PC-9 (cell line): ENCODE results near the gene EXO5. TPM values are rescaled to one million over a fixed set of nuclear protein-coding genes. Genes with fewer than 3 reads are reported as not detected.

ENCODE experiments used
- BruUV-seq: library from RNA; stranded (reverse); fragments of 400-500 nt; replicated peaks from 2 replicates; lab custom pipeline; 2021; lab: Mats Ljungman, UMichigan
- CTCF ChIA-PET: fragments of 300-600 bp; sonication (Branson Sonifier 250); formaldehyde crosslinking; loops from one replicate; lab custom pipeline; 2022; ENCODE audit warnings: antibody characterized with exemption; lab: Charles Lee
- POLR2A ChIA-PET: fragments of 300-600 bp; sonication (Branson Sonifier 250); formaldehyde crosslinking; loops from one replicate; lab custom pipeline; 2022; ENCODE audit warnings: antibody characterized with exemption; ENCODE audit not compliant: unreplicated experiment; lab: Charles Lee
- DNase-seq, 2 experiments: peaks; one replicate each; pipeline versions ENCODE4 v3.0.0 to v3.0.0-alpha.2; 2015 to 2022; ENCODE audit warnings: mixed read lengths in 1 of 2
- H2AFZ ChIP-seq: fragments of 200-600 bp; sonication (generic); 2 replicates; pipeline ENCODE4 v1.8.1; 2017; ENCODE audit warnings: antibody characterized with exemption
- H3F3A ChIP-seq: fragments of 200-600 bp; sonication (generic); 2 replicates; pipeline ENCODE4 v1.8.1; 2017; ENCODE audit warnings: antibody characterized with exemption, mild to moderate bottlenecking, low read depth; ENCODE audit not compliant: insufficient read depth
- H3K27ac ChIP-seq: fragments of 200-600 bp; sonication (generic); 2 replicates; pipeline ENCODE4 v1.6.1; 2016; ENCODE audit warnings: mixed run types
- H3K27me3 ChIP-seq: fragments of 200-600 bp; sonication (generic); 2 replicates; pipeline ENCODE4 v1.6.1; 2016; ENCODE audit warnings: low read depth, mixed run types; ENCODE audit not compliant: insufficient read depth
- H3K36me3 ChIP-seq: fragments of 200-600 bp; sonication (generic); 2 replicates; pipeline ENCODE4 v1.6.1; 2016; ENCODE audit warnings: low read depth, mixed run types
- H3K4me1 ChIP-seq: fragments of 200-600 bp; sonication (generic); replicated peaks from 2 replicates; pipeline ENCODE4 v1.6.1; 2016; ENCODE audit warnings: mixed run types; ENCODE audit not compliant: insufficient read depth
- H3K4me2 ChIP-seq: fragments of 200-600 bp; sonication (generic); 2 replicates; pipeline ENCODE4 v1.6.1; 2017; ENCODE audit warnings: mixed run types
- H3K4me3 ChIP-seq: fragments of 200-600 bp; sonication (generic); 2 replicates; pipeline ENCODE4 v1.6.1; 2016; ENCODE audit warnings: mixed run types
- H3K79me2 ChIP-seq: fragments of 200-600 bp; sonication (generic); 2 replicates; pipeline ENCODE4 v1.6.1; 2017; ENCODE audit warnings: low read depth, mixed run types
- H3K9me2 ChIP-seq: fragments of 200-600 bp; sonication (generic); 2 replicates; pipeline ENCODE4 v1.8.1; 2017; ENCODE audit warnings: mild to moderate bottlenecking; ENCODE audit not compliant: insufficient read depth
- H3K9me3 ChIP-seq: fragments of 200-600 bp; sonication (generic); 2 replicates; pipeline ENCODE4 v1.8.1; 2016; ENCODE audit warnings: low read depth; ENCODE audit not compliant: insufficient read depth
- H4K20me1 ChIP-seq: fragments of 200-600 bp; sonication (generic); 2 replicates; pipeline ENCODE4 v1.8.1; 2017; ENCODE audit not compliant: insufficient read depth
- CTCF ChIP-seq: fragments of 200-600 bp; sonication (generic); conservative IDR thresholded peaks from 2 replicates; pipeline ENCODE4 v1.6.1; 2017; ENCODE audit warnings: mixed run types, antibody characterized with exemption, mild to moderate bottlenecking, moderate library complexity
- EZH2 ChIP-seq: fragments of 200-600 bp; sonication (generic); IDR thresholded peaks from 2 replicates; pipeline ENCODE4 v1.8.0; 2017; ENCODE audit warnings: antibody characterized with exemption, low read depth
- intact Hi-C: fragments of 100-400 bp; cut with micrococcal nuclease; formaldehyde crosslinking; loops from one replicate; pipeline ENCODE4 v1.10.0; 2022; ENCODE audit not compliant: unreplicated experiment
- total RNA-seq: library from RNA; stranded (reverse); gene quantifications from 2 replicates; pipeline ENCODE4 v1.2.3, GENCODE V29; 2021

The EXO5 gene
- total RNA-seq, 1 experiment from 2014 or later = 19.0 TPM

- H3K27me3 ChIP-seq = no peaks in the 10 kb centered on the region
- H2AFZ ChIP-seq = peak overlapping the region; percentile 99
- H3K36me3 ChIP-seq = no peaks in the 10 kb centered on the region
- H3F3A ChIP-seq = no peaks in the 10 kb centered on the region
- no TSS peak for BruUV-seq
- no peaks in the 10 kb centered on the region for H3K9me2 ChIP-seq
- intact Hi-C loops = loop anchor here (5.0 kb wide), 2 partner anchors 320 to 420 kb away; no protein-coding TSS in a partner anchor
- H3K4me2 ChIP-seq = peak overlapping the region; percentile 78
- H3K27ac ChIP-seq = no peak overlapping the region
- H3K79me2 ChIP-seq = no peaks in the 10 kb centered on the region
- ChIA-PET POLR2A (interaction anchor here (0.6 kb wide), 3 partner anchors 60 to 639 kb away, joined by 3 to 7 read pairs (median 6); no protein-coding TSS in a partner anchor), CTCF (interaction anchor here (0.5 to 1.3 kb wide), 8 partner anchors 19 to 654 kb away, joined by 3 to 15 read pairs (median 4); partner anchors contain the start of genes MYCL and ZFP69B)
- DNase-seq = no peak
- peak overlapping the region; percentile 88 for H3K4me3 ChIP-seq
- no peaks in the 10 kb centered on the region for H4K20me1 ChIP-seq
- H3K4me1 ChIP-seq = peaks cover 13% of the 10 kb centered on the region
- no peaks in the 10 kb centered on the region for H3K9me3 ChIP-seq
- TF ChIP-seq EZH2 (no peak), CTCF (no peak)
Measured at GRCh38 chr1:40532062-40532389, 23.5 kb downstream of the EXO5 start.

- no peaks in the 10 kb centered on the region for H4K20me1 ChIP-seq
- TF ChIP-seq EZH2 = no peak
- peak; percentile 66 for TF ChIP-seq CTCF
- no TSS peak for BruUV-seq
- H3K4me2 ChIP-seq = peak overlapping the region; percentile 78; the same call in 1 of the 2 replicates
- peaks cover 13% of the 10 kb centered on the region for H3K4me1 ChIP-seq
- peak; percentile 20 to 43 for DNase-seq
- ChIA-PET POLR2A (interaction anchor here (0.5 to 0.7 kb wide), 3 partner anchors 109 to 461 kb away, joined by 3 to 10 read pairs (median 4); partner anchors contain the start of gene SMAP2), CTCF (interaction anchor here (0.5 to 0.9 kb wide), 4 partner anchors 9 to 267 kb away, joined by 3 to 7 read pairs (median 4); partner anchors contain the start of gene ZFP69B)
- no peaks in the 10 kb centered on the region for H3K9me2 ChIP-seq
- H3K9me3 ChIP-seq = no peaks in the 10 kb centered on the region
- H3K79me2 ChIP-seq = no peaks in the 10 kb centered on the region
- no peak overlapping the region; the same call in 1 of the 2 replicates for H2AFZ ChIP-seq
- intact Hi-C loops = loop anchor here (5.0 kb wide), 2 partner anchors 319 to 419 kb away; no protein-coding TSS in a partner anchor
- H3K36me3 ChIP-seq = no peaks in the 10 kb centered on the region
- no peaks in the 10 kb centered on the region for H3K27me3 ChIP-seq
- H3F3A ChIP-seq = no peaks in the 10 kb centered on the region
- peak overlapping the region; percentile 88; the same call in 1 of the 2 replicates for H3K4me3 ChIP-seq
- no peak overlapping the region for H3K27ac ChIP-seq
Measured at GRCh38 chr1:40532844-40533424, 24.4 kb downstream of the EXO5 start.

- intact Hi-C loops = loop anchor here (5.0 kb wide), 2 partner anchors 318 to 418 kb away; no protein-coding TSS in a partner anchor
Measured at GRCh38 chr1:40534589-40534988, 26.0 kb downstream of the EXO5 start.

More at GRCh38 chr1:40534589-40534988, 26.0 kb downstream of the EXO5 start:
- Histone ChIP-seq H3K4me3 (no peak overlapping the region), H3K4me1 (peaks cover 13% of the 10 kb centered on the region), H3K9me3 (no peaks in the 10 kb centered on the region), H3F3A (no peaks in the 10 kb centered on the region), H3K27me3 (no peaks in the 10 kb centered on the region), H3K4me2 (no peak overlapping the region), H3K27ac (no peak overlapping the region), H3K36me3 (no peaks in the 10 kb centered on the region), H3K9me2 (no peaks in the 10 kb centered on the region), H2AFZ (no peak overlapping the region), H3K79me2 (no peaks in the 10 kb centered on the region), H4K20me1 (no peaks in the 10 kb centered on the region)
- TF ChIP-seq EZH2 (no peak), CTCF (no peak)
- POLR2A ChIA-PET = no interaction called here
- no TSS peak for BruUV-seq
- DNase-seq = no peak
- CTCF ChIA-PET = no interaction called here
